ENCODE measurements around the gene PLXNA2. TPM values are rescaled to one million over a fixed set of nuclear protein-coding genes. Genes with fewer than 3 reads are reported as not detected.

The PLXNA2 gene
- total RNA-seq, 2 donors from 2014 or later, result 44.5 to 51.6 TPM

- 79 to 87% methylated on average over 5 of the region's 5 CpGs for WGBS, 2 donors
- no peaks in the 10 kb centered on the region for H3K4me1 ChIP-seq
- H3K27me3 ChIP-seq, result no peaks in the 10 kb centered on the region
- intact Hi-C loops (cut with DNase I), result no loop called here
- DNase-seq (no peak), ATAC-seq (no peak)
- no peaks in the 10 kb centered on the region for H3K36me3 ChIP-seq (replicated peaks in 1 of 2; ENCODE audit: insufficient read depth in 1 of 2, low read depth in 2 of 2)
- no peak overlapping the region for H3K4me3 ChIP-seq
- no peak overlapping the region for H3K27ac ChIP-seq
- TF ChIP-seq POLR2A (IDR thresholded peaks at IDR 0.05) (no peak), CTCF (IDR thresholded peaks at IDR 0.05) (no peak)
- H3K9me3 ChIP-seq, result no peaks in the 10 kb centered on the region
Observed at GRCh38 chr1:207990455-207990854, 253.7 kb downstream of the PLXNA2 start.

GRCh38 chr1:207988326-207989165 lies 255.6 kb downstream of the PLXNA2 start:
- DNase-seq, result no peak
- TF ChIP-seq POLR2A (IDR thresholded peaks at IDR 0.05) (no peak), CTCF (IDR thresholded peaks at IDR 0.05) (no peak)
- intact Hi-C loops (cut with DNase I), result no loop called here
- H3K4me3 ChIP-seq, result no peak overlapping the region
- no peak for ATAC-seq
- no peak overlapping the region for H3K27ac ChIP-seq
- H3K4me1 ChIP-seq, result no peaks in the 10 kb centered on the region
- no peaks in the 10 kb centered on the region for H3K9me3 ChIP-seq
- no peaks in the 10 kb centered on the region for H3K27me3 ChIP-seq
- 90 to 94% methylated on average over 10 of the region's 10 CpGs for whole genome bisulfite sequencing, 2 donors
- no peaks in the 10 kb centered on the region for H3K36me3 ChIP-seq (replicated peaks in 1 of 2; ENCODE audit: insufficient read depth in 1 of 2, low read depth in 2 of 2)

- 76 to 78% methylated on average over 5 of the region's 5 CpGs for WGBS, 2 donors
- Histone ChIP-seq H3K27ac (no peak overlapping the region), H3K36me3 (replicated peaks in 1 of 2; ENCODE audit: insufficient read depth in 1 of 2, low read depth in 2 of 2) (no peaks in the 10 kb centered on the region), H3K4me1 (no peaks in the 10 kb centered on the region), H3K9me3 (no peaks in the 10 kb centered on the region), H3K4me3 (no peak overlapping the region), H3K27me3 (no peaks in the 10 kb centered on the region)
- intact Hi-C loops (cut with DNase I), result no loop called here
- ATAC-seq (no peak), DNase-seq (no peak)
- no peak for TF ChIP-seq POLR2A (IDR thresholded peaks at IDR 0.05)
- TF ChIP-seq CTCF (IDR thresholded peaks at IDR 0.05), result no peak
Observed at GRCh38 chr1:207987164-207987563, 257.0 kb downstream of the PLXNA2 start.

- ATAC-seq, result no peak
- 77 to 84% methylated on average over 7 of the region's 7 CpGs for WGBS, 2 donors
- DNase-seq, result no peak
- Histone ChIP-seq H3K36me3 (replicated peaks in 1 of 2; ENCODE audit: insufficient read depth in 1 of 2, low read depth in 2 of 2) (no peaks in the 10 kb centered on the region), H3K27me3 (no peaks in the 10 kb centered on the region), H3K4me3 (no peak overlapping the region), H3K9me3 (no peaks in the 10 kb centered on the region), H3K4me1 (no peaks in the 10 kb centered on the region), H3K27ac (no peak overlapping the region)
- TF ChIP-seq CTCF (IDR thresholded peaks at IDR 0.05), result no peak
- TF ChIP-seq POLR2A (IDR thresholded peaks at IDR 0.05), result no peak
- intact Hi-C loops (cut with DNase I), result no loop called here
Observed at GRCh38 chr1:207985996-207986395, 258.2 kb downstream of the PLXNA2 start.

All from body of pancreas (tissue), 4 donors.